ENCODE measurements around the gene SAMD11. TPM values are rescaled to one million over a fixed set of nuclear protein-coding genes. Genes with fewer than 3 reads are reported as not detected.
"Not testable (repeated sequence)": the region's sequence is repeated elsewhere in the genome, so short reads cannot be mapped to it uniquely, and the experiment has no call there.

Gene SAMD11
- total RNA-seq, 1 experiment from 2014 or later = 2.3 TPM

- no peak for TF ChIP-seq STAT6 (CRISPR knock-in tag; conservative IDR thresholded peaks at IDR 0.05; ENCODE audit: low read depth)
- TF ChIP-seq, protein P1, sequence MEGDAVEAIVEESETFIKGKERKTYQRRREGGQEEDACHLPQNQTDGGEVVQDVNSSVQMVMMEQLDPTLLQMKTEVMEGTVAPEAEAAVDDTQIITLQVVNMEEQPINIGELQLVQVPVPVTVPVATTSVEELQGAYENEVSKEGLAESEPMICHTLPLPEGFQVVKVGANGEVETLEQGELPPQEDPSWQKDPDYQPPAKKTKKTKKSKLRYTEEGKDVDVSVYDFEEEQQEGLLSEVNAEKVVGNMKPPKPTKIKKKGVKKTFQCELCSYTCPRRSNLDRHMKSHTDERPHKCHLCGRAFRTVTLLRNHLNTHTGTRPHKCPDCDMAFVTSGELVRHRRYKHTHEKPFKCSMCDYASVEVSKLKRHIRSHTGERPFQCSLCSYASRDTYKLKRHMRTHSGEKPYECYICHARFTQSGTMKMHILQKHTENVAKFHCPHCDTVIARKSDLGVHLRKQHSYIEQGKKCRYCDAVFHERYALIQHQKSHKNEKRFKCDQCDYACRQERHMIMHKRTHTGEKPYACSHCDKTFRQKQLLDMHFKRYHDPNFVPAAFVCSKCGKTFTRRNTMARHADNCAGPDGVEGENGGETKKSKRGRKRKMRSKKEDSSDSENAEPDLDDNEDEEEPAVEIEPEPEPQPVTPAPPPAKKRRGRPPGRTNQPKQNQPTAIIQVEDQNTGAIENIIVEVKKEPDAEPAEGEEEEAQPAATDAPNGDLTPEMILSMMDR (IDR thresholded peaks at IDR 0.05) = no peak
- TF ChIP-seq, protein P2, sequence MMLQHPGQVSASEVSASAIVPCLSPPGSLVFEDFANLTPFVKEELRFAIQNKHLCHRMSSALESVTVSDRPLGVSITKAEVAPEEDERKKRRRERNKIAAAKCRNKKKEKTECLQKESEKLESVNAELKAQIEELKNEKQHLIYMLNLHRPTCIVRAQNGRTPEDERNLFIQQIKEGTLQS (CRISPR knock-in tag; conservative IDR thresholded peaks at IDR 0.05) = no peak
- TF ChIP-seq NFYB (CRISPR knock-in tag; conservative IDR thresholded peaks at IDR 0.05; ENCODE audit: low read depth) = no peak
- TF ChIP-seq, protein P3, sequence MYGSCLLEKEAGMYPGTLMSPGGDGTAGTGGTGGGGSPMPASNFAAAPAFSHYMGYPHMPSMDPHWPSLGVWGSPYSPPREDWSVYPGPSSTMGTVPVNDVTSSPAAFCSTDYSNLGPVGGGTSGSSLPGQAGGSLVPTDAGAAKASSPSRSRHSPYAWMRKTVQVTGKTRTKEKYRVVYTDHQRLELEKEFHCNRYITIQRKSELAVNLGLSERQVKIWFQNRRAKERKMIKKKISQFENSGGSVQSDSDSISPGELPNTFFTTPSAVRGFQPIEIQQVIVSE (CRISPR knock-in tag; IDR thresholded peaks at IDR 0.05; ENCODE audit: borderline replicate concordance) = no peak
- no peak for TF ChIP-seq ETV6 (CRISPR knock-in tag; IDR thresholded peaks at IDR 0.05)
Observed at GRCh38 chr1:897226-897625, 26.5 kb upstream of the SAMD11 start (continued).

GRCh38 chr1:897951-898350 lies 25.8 kb upstream of the SAMD11 start:
- H3K36me3 Mint-ChIP-seq; H3K9me3 Mint-ChIP-seq; H3K4me1 Mint-ChIP-seq; DNase-seq (ENCODE audit: low spot score); POLR2A ChIA-PET; ATAC-seq; H3K4me3 Mint-ChIP-seq; CTCF ChIA-PET; H3K27ac Mint-ChIP-seq: not testable (repeated sequence)
- H3K27me3 Mint-ChIP-seq (ENCODE audit: low read depth) = peaks cover 56% of the 10 kb centered on the region

- peaks cover 3% of the 10 kb centered on the region; the same call in 1 of the 2 replicates for H3K9me3 Mint-ChIP-seq
- no peak for DNase-seq (ENCODE audit: low spot score)
- no peak for ATAC-seq
- H3K27me3 Mint-ChIP-seq (ENCODE audit: low read depth) = peaks cover 66% of the 10 kb centered on the region
- CTCF ChIA-PET = no interaction called here
- H3K27ac Mint-ChIP-seq = no peak overlapping the region
- H3K4me3 Mint-ChIP-seq = no peak overlapping the region
- H3K36me3 Mint-ChIP-seq = no peaks in the 10 kb centered on the region
- peaks cover 6% of the 10 kb centered on the region for H3K4me1 Mint-ChIP-seq
- POLR2A ChIA-PET = no interaction called here
- TF ChIP-seq ZNF416 (CRISPR knock-in tag; IDR thresholded peaks at IDR 0.05) (no peak), TCF7 (CRISPR knock-in tag; IDR thresholded peaks at IDR 0.05; ENCODE audit: low read depth) (no peak), ARID4B (CRISPR knock-in tag; IDR thresholded peaks at IDR 0.05; ENCODE audit: borderline replicate concordance) (no peak), KAT7 (CRISPR knock-in tag; IDR thresholded peaks at IDR 0.05; ENCODE audit: borderline replicate concordance) (no peak), ELF4 (CRISPR knock-in tag; IDR thresholded peaks at IDR 0.05; ENCODE audit: low read depth) (no peak), ZNF263 (CRISPR knock-in tag; IDR thresholded peaks at IDR 0.05; ENCODE audit: low read depth) (no peak), ETV6 (CRISPR knock-in tag; IDR thresholded peaks at IDR 0.05) (no peak), STAT6 (CRISPR knock-in tag; conservative IDR thresholded peaks at IDR 0.05; ENCODE audit: low read depth) (no peak)
- TF ChIP-seq, protein P2 (CRISPR knock-in tag; conservative IDR thresholded peaks at IDR 0.05) = no peak
- TF ChIP-seq, protein P4, sequence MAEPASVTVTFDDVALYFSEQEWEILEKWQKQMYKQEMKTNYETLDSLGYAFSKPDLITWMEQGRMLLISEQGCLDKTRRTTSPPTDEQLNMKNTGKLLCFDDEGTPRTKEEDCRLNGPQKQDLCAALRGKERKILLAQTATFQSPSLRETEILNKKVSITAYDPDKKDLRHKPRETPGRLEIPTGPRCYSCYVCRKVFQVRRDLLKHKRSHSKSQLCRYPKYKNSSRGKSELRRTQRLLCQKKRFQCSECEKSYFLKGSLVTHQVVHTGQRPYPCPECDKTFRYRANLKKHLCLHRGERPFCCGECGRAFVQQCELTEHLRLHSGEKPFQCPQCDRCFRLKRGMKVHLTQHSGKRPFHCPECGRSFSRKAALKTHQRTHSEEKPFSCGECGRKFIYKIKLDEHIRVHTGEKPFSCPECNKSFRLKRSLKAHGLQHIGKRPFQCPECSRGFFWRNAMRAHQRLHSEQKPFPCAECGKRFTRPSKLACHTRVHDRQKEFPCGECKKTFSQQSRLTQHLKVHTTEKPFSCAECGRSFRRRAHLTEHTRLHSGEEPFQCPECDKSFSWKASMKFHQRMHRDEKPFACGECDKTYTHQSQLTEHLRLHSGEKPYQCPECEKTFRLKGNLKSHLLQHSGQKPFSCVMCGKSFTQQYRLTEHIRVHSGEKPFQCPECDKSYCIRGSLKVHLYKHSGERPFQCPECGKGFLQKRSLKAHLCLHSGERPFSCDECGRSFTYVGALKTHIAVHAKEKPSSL (CRISPR knock-in tag; conservative IDR thresholded peaks at IDR 0.05) = no peak
Observed at GRCh38 chr1:899636-900317, 23.9 kb upstream of the SAMD11 start.
